ENCODE results near the gene USP13.

DNA sequence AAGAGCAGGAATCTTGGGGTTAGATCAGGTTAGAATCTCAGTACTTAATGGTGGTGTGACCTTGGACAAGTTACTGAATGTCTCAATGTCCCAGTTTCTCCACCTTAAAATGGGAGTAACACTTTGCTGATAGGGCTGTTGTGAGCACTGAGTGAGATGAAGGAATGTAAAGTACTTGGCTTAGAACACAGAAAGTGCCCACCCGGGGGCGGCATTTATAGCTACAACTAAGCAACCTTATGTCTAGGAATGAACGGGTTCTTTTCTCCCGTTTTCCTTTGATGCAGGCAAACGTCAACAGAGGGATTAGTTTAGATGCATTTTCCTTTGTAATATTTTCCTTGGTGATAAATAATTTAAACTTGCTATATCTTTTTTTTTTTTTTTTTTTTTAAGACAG is 176.6 kb downstream of the USP13 start:
- TF ChIP-seq, protein P1, sequence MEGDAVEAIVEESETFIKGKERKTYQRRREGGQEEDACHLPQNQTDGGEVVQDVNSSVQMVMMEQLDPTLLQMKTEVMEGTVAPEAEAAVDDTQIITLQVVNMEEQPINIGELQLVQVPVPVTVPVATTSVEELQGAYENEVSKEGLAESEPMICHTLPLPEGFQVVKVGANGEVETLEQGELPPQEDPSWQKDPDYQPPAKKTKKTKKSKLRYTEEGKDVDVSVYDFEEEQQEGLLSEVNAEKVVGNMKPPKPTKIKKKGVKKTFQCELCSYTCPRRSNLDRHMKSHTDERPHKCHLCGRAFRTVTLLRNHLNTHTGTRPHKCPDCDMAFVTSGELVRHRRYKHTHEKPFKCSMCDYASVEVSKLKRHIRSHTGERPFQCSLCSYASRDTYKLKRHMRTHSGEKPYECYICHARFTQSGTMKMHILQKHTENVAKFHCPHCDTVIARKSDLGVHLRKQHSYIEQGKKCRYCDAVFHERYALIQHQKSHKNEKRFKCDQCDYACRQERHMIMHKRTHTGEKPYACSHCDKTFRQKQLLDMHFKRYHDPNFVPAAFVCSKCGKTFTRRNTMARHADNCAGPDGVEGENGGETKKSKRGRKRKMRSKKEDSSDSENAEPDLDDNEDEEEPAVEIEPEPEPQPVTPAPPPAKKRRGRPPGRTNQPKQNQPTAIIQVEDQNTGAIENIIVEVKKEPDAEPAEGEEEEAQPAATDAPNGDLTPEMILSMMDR (IDR thresholded peaks at IDR 0.05): no peak
- TF ChIP-seq EZH2 (IDR thresholded peaks at IDR 0.05; ENCODE audit: borderline replicate concordance, insufficient read depth, low read depth, low read length, poor library complexity, severe bottlenecking): no peak
